AG04450 (cell line): ENCODE results near the gene CD47. TPM values are rescaled to one million over a fixed set of nuclear protein-coding genes. Genes with fewer than 3 reads are reported as not detected.
A peak's percentile ranks its signal among the peaks of the same experiment; 100 is the strongest.

Experiments
- CTCF ChIA-PET: fragments of 300-600, 350-600 bp; formaldehyde crosslinking; extraction: SDS; loops from one replicate; lab custom pipeline; 2022; ENCODE audit warnings: antibody characterized with exemption, inconsistent platforms; lab: Charles Lee
- POLR2A ChIA-PET: fragments of 350-600 bp; formaldehyde crosslinking; extraction: SDS; loops from one replicate; lab custom pipeline; 2021; ENCODE audit warnings: antibody characterized with exemption, inconsistent platforms; lab: Yijun Ruan, JAX
- DNase-seq: peaks from one replicate; pipeline ENCODE4 v3.0.0-alpha.2; 2011; ENCODE audit warnings: low read depth, low spot score
- H3K27ac ChIP-seq: one replicate; pipeline ENCODE4 v1.5.1; 2012; ENCODE audit warnings: low read depth, low read length, control low read depth
- H3K27me3 ChIP-seq: one replicate; pipeline ENCODE4 v1.6.0; 2012; ENCODE audit warnings: low read length; ENCODE audit not compliant: control insufficient read depth, insufficient read depth
- H3K4me3 ChIP-seq: 2 replicates; pipeline ENCODE4 v1.5.1; 2011; ENCODE audit warnings: mild to moderate bottlenecking, low read depth, low read length, control low read depth
- H3K9me3 ChIP-seq: 2 replicates; pipeline ENCODE4 v1.5.1; 2012; ENCODE audit warnings: low read length; ENCODE audit not compliant: control insufficient read depth, insufficient read depth
- polyA plus RNA-seq: library from polyadenylated mRNA; depleted of rRNA; stranded (reverse); fragments of >200 nt; gene quantifications from 2 replicates; pipeline ENCODE4 v1.2.3, GENCODE V29; 2011
- TF ChIP-seq, protein P1 (sequence below): IDR thresholded peaks from 2 replicates; pipeline ENCODE4 v1.5.1; 2011; ENCODE audit warnings: low read depth, low read length, control low read depth, inconsistent platforms

Gene CD47
- polyA plus RNA-seq, 1 experiment, result 108 TPM

DNA sequence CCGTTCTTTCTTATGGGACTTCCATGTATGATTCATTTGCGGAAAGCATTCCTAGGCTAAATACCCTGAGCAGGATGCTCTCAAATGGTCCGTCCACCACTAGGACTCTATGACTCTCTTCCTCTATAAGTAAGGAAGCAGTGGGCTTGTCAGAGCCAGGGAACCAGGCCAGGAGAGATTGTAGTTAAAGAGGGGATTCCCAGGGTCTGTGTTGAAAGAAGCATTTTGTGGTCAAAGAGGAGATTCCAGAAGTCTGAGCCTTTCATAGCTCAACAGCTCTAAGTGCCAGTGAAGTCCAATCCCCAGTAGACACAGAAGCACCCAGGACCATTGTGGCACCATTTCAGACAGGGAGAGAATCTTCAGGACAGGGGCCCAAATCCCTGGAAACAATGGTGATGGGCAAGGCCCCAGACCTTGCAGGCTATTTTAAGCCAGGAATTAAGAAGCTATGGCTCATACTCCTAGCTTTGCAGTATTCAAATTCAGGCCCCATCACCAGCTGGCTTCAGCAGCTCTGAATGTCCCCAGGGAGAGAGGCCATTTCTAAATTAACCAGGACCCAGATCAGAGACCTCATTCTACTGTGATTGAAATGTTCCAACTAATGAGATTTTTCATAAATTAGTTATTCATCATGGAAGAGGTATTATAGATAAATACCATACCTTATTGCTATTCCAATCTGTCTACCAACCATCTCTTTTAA, 81.7 kb downstream of the CD47 start:
- POLR2A ChIA-PET, result no interaction called here
- H3K27ac ChIP-seq, result no peak overlapping the region
- CTCF ChIA-PET, result no interaction called here
- DNase-seq, result peak; percentile 56
- no peak overlapping the region for H3K4me3 ChIP-seq
- H3K9me3 ChIP-seq, result no peaks in the 10 kb centered on the region
- TF ChIP-seq, protein P1, sequence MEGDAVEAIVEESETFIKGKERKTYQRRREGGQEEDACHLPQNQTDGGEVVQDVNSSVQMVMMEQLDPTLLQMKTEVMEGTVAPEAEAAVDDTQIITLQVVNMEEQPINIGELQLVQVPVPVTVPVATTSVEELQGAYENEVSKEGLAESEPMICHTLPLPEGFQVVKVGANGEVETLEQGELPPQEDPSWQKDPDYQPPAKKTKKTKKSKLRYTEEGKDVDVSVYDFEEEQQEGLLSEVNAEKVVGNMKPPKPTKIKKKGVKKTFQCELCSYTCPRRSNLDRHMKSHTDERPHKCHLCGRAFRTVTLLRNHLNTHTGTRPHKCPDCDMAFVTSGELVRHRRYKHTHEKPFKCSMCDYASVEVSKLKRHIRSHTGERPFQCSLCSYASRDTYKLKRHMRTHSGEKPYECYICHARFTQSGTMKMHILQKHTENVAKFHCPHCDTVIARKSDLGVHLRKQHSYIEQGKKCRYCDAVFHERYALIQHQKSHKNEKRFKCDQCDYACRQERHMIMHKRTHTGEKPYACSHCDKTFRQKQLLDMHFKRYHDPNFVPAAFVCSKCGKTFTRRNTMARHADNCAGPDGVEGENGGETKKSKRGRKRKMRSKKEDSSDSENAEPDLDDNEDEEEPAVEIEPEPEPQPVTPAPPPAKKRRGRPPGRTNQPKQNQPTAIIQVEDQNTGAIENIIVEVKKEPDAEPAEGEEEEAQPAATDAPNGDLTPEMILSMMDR, result no peak
- H3K27me3 ChIP-seq, result peaks cover 3% of the 10 kb centered on the region

DNA sequence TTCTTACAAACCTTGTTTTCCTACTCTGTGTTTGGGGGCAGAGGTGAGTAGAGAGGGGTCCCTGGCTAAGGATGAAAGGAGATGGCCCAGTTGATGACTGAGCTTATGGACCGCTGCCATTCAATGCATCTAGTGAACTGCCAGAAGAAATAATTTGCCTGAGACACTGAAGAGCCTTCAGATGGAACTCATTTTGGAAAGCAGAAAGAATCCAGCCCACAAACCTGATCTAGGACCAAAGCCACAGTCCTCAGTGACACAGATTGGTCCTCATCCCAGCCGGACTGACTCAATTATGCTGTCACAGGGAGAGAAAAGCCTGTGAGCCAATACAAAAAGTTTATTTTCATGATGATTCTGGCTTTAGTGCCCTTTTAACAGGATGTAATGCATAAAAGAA, 82.7 kb downstream of the CD47 start:
- Histone ChIP-seq H3K9me3 (no peaks in the 10 kb centered on the region), H3K27me3 (peaks cover 6% of the 10 kb centered on the region), H3K27ac (no peak overlapping the region), H3K4me3 (no peak overlapping the region)
- TF ChIP-seq, protein P1, result no peak
- ChIA-PET CTCF (no interaction called here), POLR2A (no interaction called here)
- no peak for DNase-seq

DNA sequence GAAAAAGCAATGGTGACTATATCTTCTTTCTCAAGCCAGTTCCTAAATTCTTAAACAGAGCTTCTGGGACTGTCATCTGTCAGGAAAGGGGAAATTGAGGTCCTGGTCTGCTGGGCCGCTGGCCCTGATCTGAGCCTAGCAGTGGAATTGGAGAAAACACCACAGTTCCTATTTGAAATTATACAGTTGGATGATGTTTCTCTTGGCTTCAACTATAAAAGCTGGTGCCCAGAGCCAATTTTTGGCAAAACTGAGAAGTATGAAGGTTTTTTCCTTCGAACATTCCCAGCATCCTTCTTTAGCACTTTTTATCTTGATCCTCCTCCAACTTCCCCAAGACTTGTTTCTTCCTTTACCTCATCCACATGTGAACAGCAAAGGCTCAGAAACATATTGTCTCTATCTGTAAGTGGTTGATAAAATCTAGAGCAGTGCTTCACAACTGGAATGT, 83.9 kb downstream of the CD47 start:
- no peak overlapping the region for H3K4me3 ChIP-seq
- H3K9me3 ChIP-seq, result no peaks in the 10 kb centered on the region
- POLR2A ChIA-PET, result no interaction called here
- H3K27me3 ChIP-seq, result peaks cover 10% of the 10 kb centered on the region
- TF ChIP-seq, protein P1, result no peak
- CTCF ChIA-PET, result no interaction called here
- H3K27ac ChIP-seq, result no peak overlapping the region
- DNase-seq, result no peak

GRCh38 chr3:108006077-108006771, 84.6 kb downstream of the CD47 start:
- TF ChIP-seq, protein P1, result no peak
- Histone ChIP-seq H3K9me3 (no peaks in the 10 kb centered on the region), H3K4me3 (no peak overlapping the region), H3K27me3 (peaks cover 10% of the 10 kb centered on the region), H3K27ac (no peak overlapping the region)
- ChIA-PET POLR2A (no interaction called here), CTCF (no interaction called here)
- no peak for DNase-seq

DNA sequence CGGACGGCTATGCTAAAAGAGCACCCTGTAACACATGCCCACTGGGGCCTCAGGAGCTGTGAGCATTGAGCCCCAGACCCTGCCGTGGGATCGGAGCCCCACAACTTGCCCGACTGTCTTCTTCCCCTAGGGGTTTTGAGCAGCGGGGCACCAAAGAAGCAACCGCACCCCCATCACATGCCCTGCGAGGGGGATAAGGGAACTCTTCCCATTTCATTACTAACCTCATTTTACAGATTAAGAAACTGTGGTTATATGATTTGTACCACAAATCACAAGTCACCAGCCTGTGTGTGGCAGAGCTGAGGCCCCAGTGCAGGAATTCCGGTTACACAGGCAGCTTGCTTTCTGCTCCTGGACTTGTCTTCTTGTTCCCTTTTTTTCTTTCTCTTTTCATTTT, 86.2 kb downstream of the CD47 start:
- peaks cover 10% of the 10 kb centered on the region for H3K27me3 ChIP-seq
- TF ChIP-seq, protein P1, result no peak
- DNase-seq, result no peak
- POLR2A ChIA-PET, result no interaction called here
- CTCF ChIA-PET, result no interaction called here
- H3K4me3 ChIP-seq, result no peak overlapping the region
- H3K27ac ChIP-seq, result no peak overlapping the region
- no peaks in the 10 kb centered on the region for H3K9me3 ChIP-seq
